ENCODE results near the gene NTM. TPM values are rescaled to one million over a fixed set of nuclear protein-coding genes. Genes with fewer than 3 reads are reported as not detected.
"Not testable (repeated sequence)": the region's sequence is repeated elsewhere in the genome, so short reads cannot be mapped to it uniquely, and the experiment has no call there.

NTM gene
- polyA plus RNA-seq (ENCODE audit: insufficient read depth in 1 of 5, insufficient read length in 5 of 5, low replicate concordance in 1 of 5): 10 to 100 TPM; 14.0 to 30.1 (median 23.9) TPM
- long read RNA-seq, donor 1, partial matches to known transcripts: 0 of 7 reads
- long read RNA-seq, donor 1, other reads (novel, unspliced or antisense): 0 of 7 reads
- long read RNA-seq, donor 2, partial matches to known transcripts: 0 of 3 reads
- long read RNA-seq, donor 2, other reads (novel, unspliced or antisense): 0 of 3 reads
- long read RNA-seq, donor 3, partial matches to known transcripts: 0 of 3 reads
- long read RNA-seq, donor 3, other reads (novel, unspliced or antisense): 0 of 3 reads
- long read RNA-seq, donor 4, partial matches to known transcripts: 0 of 5 reads
- long read RNA-seq, donor 4, other reads (novel, unspliced or antisense): 0 of 5 reads
- long read RNA-seq, donor 5, partial matches to known transcripts: 0 of 4 reads
- long read RNA-seq, donor 5, other reads (novel, unspliced or antisense): 0 of 4 reads
- long read RNA-seq, donor 6, transcript NTM-206 (7 exons, 2,583 nt): major isoform, 6 of 8 reads
- long read RNA-seq, donor 6, partial matches to known transcripts: 0 of 8 reads
- long read RNA-seq, donor 6, other reads (novel, unspliced or antisense): 0 of 8 reads
- long read RNA-seq, donor 7, transcript NTM-206 (7 exons, 2,583 nt): major isoform, 6 of 17 reads
- long read RNA-seq, donor 7, partial matches to known transcripts: 9 of 17 reads
- long read RNA-seq, donor 7, other reads (novel, unspliced or antisense): 0 of 17 reads
- long read RNA-seq, donor 8, partial matches to known transcripts: 0 of 4 reads
- long read RNA-seq, donor 8, other reads (novel, unspliced or antisense): 0 of 4 reads

DNA sequence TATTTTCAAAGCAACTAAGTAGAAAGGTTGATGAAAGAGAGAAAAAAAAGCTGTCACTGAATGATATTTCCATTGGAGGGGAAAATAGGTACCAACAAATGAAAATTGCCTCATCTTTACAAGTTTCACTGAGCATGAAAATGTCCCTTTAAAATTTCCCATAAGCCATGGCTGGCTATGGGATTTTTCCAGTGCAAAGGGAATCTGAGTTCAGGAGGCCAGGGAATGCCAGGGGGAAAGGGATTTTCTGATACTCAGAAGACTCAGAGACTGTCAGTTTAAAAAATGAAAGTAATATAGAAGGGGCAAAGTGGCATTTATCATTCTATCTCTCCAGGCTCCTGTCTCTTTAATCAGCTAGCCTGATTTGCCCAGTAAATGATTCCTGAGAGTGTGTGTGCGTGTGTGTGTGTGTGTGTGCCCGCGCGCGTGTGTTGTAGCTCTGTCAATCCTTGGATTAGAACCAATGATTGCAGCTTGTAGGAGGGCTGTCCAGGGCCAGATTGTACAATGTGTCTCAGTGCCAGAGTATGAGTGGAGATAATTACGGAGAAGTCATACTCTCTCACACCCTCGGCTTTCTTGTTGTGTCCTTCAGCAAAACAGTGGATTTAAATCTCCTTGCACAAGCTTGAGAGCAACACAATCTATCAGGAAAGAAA, at the start of gene NTM:
Gene NTM, plus strand, starts transcription at position 526 of the 662 bp plus-strand sequence.
- DNase-seq: peak; percentile 56 to 63

- no peak for DNase-seq
These were observed 45.4 kb upstream of the NTM start for GRCh38 chr11:131324921-131325570.

DNA sequence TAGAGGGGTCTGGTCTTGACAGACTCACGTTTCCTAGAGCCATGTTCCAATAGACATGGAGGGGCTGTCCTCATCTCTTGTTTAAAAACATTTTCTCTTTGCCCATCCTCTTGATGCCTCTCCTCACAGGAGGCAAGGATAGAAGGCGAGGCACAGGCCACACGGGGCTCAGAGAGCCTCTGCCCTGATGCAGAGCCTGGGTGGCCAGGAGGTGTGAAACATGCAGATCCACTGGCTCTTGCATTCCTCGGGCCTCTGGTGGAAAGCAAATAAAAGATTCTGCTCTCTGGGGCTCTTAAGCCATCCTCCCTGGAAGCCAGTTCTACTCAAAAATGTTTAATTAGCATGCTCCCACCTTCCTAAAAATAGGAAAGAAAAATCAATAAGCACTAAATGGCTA, 43.6 kb upstream of the NTM start:
- DNase-seq: no peak

GRCh38 chr11:131327421-131327820, 43.0 kb upstream of the NTM start:
- DNase-seq: no peak

DNA sequence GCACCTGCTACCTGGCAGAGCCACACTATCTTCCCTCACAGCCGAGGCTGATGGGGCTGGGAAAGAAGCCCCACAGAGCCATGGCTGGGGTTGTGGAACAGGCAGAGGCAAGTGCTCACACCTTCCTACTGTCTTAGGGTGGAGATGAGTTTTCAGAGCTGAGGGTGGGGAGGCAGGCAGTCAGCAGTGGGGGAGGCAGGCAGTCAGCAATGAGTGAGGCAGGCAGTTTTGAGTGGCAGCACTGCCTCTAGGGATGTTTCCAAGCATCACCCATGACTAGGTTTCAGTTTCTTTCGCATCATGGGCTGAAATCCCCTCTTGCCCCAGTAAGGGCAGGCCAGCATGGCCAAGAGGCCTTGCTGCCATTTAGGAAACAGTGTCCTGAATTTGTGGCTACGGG, 41.6 kb upstream of the NTM start:
- DNase-seq: no peak

DNA sequence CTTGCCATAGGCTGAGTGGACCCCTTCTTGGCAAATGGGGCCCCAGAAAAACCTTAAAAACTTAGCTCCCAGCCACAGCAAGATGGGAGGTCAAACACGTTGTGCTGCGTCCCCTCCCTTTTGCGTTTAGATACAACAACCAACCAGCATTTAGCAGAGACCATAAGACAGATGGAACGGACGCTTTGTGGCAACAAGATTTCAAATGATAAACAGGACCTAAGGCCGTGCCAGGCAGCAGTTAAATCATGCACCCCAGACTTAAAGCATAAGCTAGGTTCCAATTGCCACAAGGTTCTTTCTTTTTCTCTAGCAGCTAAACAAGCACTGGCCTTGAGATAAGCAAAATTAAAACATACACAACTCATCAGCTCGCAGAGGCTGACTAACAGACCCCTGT, 39.4 kb upstream of the NTM start:
- DNase-seq: no peak

DNA sequence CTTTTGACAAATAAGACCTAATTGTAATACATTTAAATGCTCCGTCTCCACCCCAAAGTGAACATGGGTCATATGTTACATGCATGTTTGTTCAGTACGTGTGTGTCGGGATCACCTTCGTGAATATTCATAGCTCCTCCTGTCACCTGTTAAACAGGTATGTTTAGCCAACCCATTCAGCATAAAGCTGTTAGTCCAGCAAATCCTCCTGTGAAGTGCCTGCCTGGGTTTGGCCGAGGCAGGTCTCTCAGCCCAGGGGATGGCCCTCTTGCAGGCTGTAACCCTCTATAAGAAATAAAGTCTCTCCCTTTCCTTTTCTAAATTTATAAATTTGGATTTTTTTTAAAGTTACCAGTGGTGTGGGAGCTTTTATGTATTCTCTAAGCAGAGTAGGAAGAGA, 38.9 kb upstream of the NTM start:
- peak in 1 of 2 donors; percentile 2 for DNase-seq

GRCh38 chr11:131334601-131335000, 35.8 kb upstream of the NTM start:
- DNase-seq: no peak

DNA sequence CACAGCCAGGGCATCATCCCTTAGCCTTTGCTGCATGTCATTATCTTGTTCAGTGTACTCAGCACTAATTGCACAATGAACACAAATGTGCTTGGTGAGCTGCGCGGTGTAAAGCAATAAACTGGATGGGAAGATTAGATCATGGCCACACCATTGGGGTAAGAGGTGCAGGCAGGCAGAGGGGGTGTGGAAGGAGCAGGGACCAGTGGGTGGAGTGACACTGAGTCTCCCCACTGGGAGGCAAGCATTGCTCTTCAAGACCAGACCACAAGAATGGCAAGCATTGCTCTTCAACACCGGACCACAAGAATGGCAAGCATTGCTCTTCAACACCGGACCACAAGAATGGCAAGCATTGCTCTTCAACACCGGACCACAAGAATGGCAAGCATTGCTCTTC, 28.5 kb upstream of the NTM start:
- not testable (repeated sequence) for DNase-seq

GRCh38 chr11:131342442-131342841, 28.0 kb upstream of the NTM start:
- DNase-seq: not testable (repeated sequence)

DNA sequence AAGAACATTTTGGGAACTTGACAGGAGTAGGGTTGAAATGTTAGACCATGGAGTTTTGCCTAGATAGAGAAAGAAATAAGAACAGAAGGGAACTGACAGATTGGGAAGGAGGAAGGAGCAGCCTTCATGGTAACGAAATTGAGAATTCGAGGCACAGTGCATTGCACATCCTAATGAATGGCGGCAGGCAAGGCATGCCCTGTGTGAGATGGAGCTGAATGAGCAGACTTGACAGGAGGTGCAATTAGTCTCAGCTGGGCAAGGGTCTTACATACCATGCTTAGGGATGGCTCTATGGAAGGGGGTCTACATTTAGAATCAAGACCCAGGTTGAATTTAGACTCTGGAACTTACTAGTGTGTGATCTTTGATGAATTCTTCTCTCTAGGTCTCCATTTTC, 25.0 kb upstream of the NTM start:
- DNase-seq: no peak

DNA sequence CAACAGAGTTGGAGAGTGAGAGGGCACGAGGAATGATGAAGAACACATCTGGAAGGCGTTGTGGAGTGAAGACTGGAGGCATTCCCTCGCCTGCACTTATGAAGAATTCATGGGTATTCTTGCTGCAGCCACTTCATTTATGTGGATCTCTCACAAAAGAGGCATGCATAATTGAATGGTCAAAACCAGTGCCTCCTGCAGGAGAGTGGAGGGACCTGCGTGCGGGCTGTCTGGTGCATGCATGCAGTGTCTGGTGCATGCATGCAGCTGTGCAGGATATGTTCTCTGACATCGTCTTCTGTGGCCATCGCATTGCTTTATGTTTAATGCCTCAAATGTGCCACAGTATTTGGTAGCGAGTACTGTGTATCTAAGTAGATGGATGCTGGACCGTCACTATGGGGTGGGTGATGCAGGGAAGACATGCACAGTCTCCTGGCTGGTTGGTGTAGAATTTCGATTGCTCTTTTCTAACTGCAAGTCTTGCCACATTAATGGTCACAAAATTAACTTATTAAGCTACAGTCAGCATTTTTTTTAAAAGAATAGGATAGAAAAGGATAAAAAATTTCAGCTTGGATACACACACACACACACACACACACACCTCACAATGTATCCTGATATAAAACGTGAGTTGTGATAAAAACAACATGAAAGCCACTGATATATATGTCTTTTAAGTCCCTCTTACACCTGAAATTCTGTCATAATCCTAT, 20.9 kb upstream of the NTM start:
- no peak for DNase-seq

DNA sequence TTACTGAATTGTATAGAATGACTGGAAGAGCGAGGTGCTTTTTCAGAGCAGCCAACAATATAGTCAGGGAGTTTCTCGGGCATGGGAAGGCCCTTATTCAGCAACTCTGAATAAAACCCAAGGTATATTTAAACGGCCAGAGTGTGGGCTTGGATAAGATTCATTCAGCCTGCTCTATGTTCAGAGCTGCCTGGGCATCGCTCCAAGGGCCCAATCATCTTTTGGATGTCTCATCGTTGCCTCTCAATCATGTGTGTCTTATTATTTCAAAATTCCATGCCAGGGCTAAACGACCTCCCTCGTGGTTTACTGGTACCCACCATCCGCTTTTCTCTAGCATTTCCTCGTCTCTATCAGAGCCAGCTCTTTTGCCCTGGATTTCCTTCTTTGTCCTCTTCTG, 19.5 kb upstream of the NTM start:
- no peak for DNase-seq

GRCh38 chr11:131351848-131352247, 18.6 kb upstream of the NTM start:
- no peak for DNase-seq

DNA sequence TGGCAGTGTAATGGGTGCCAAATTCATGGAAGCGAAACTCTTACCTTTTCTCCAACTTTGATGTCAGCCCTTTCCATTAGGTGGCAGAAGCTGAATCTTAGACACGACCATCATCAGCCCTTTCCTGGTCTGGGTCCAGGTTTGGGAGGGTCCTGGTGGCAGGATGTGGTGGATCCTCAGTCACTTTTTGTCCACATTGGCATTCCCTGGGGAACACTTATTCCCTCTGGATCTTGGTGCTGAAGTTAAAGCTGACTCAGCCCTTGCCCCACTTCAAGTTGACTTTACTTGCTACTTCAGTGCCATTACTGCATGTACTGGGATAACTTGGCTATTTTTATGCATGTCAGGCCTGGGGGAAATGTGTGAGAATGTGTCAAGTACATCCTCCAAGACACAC, 16.6 kb upstream of the NTM start:
- DNase-seq: no peak

DNA sequence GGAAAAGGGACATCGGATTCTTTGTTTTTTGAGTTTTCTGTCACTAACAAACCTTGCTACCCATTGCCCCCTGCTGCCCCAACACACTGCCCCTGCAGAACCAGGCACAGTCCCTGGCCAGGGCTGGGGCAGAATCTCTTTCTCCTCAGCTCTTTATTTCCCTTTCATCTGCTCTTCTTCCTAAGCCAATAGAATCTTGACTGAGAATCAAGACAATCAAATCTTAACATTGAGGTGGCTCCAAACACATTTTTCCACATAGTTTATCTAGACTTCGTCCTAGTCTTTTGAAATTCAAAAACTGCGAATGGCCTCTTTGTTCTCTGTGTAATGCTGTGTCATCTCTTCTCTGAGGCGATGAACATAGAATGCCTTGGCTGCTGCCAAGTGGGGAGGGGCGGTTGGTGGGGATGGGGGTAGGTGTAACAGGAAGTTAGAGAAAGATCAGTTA, 16.1 kb upstream of the NTM start:
- DNase-seq: no peak

- DNase-seq: no peak
These were observed 14.2 kb upstream of the NTM start for GRCh38 chr11:131356206-131356605.

GRCh38 chr11:131365329-131365930, 5.0 kb upstream of the NTM start:
- no peak for DNase-seq

DNA sequence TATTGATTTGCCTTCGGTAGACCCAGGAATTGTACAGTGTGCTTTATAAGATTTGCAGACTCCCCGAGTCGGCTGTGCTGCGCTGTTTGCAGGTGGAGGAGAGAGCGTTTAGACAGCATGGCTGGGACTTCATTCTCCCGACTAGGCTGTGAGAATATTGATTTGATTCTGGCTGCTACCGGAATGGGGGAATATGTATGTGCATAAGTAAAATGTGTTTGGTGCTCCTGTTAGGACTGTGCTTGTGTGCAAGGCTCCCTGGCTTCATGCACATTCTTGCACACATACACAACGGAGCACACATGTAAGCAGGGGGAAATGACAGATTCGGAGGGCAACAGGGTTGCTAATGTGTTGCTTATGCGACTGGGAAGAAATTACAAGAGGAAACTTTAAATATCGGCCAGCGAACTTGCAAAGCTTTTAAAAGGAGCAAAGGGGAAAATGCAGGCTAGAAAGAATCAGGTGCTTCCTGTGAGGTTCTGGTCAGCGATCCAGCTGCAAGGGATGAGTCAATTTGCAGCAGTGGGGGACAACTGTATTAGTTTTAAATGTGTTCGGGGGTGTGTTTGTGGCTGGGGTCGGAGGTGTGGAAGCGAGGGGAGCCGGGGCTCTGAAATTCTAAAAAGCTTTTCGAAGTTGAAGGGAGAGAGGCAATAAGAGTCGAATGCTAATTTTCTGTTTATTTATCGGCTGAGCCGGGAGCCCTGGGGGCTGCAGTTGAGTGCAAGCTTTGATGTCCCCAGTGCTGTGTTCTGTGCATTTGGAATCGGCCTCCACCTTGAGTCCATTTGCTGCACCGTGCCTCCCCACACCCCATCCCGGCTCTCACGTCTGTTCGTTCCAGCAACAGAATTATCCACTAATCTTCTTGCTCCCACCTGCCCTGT, 731 bp downstream of the NTM start:
- DNase-seq: no peak

- no peak for DNase-seq
These were observed 1.3 kb downstream of the NTM start for GRCh38 chr11:131371791-131372104.

Measured in right lung (tissue), 10 donors.